Nephron (organoid): Measurements from ENCODE around the gene TSC2.
"Not testable (repeated sequence)": the region's sequence is repeated elsewhere in the genome, so short reads cannot be mapped to it uniquely, and the experiment has no call there.

Experiments used
- H3K27ac Mint-ChIP-seq, 3 experiments: 2 replicates each; pipeline ENCODE4 v1.8.0; 2020; ENCODE audit warnings: mixed read lengths in 3 of 3, mild to moderate bottlenecking in 2 of 3, moderate library complexity in 1 of 3
- H3K27me3 Mint-ChIP-seq: 2 replicates; pipeline ENCODE4 v1.8.0; 2021; ENCODE audit warnings: low read depth, mild to moderate bottlenecking, moderate library complexity, mixed read lengths
- H3K36me3 Mint-ChIP-seq: 2 replicates; pipeline ENCODE4 v1.8.0; 2020; ENCODE audit warnings: low read depth, mixed read lengths
- H3K4me1 Mint-ChIP-seq: 2 replicates; pipeline ENCODE4 v1.8.0; 2020; ENCODE audit warnings: mixed read lengths
- H3K4me3 Mint-ChIP-seq, 3 experiments: 2 replicates each; pipeline ENCODE4 v1.8.0; 2020; ENCODE audit warnings: mild to moderate bottlenecking in 3 of 3, mixed read lengths in 3 of 3, moderate library complexity in 2 of 3
- H3K9me3 Mint-ChIP-seq: 2 replicates; pipeline ENCODE4 v1.8.0; 2020; ENCODE audit warnings: mixed read lengths
- TF ChIP-seq, protein P1 (sequence below), 3 experiments: fragments of 200-600 bp; sonication (generic); IDR thresholded peaks; one replicate each; pipeline ENCODE4 v1.5.0; 2021; ENCODE audit warnings: antibody characterized with exemption in 3 of 3; ENCODE audit not compliant: unreplicated experiment in 3 of 3

TSC2 gene

DNA sequence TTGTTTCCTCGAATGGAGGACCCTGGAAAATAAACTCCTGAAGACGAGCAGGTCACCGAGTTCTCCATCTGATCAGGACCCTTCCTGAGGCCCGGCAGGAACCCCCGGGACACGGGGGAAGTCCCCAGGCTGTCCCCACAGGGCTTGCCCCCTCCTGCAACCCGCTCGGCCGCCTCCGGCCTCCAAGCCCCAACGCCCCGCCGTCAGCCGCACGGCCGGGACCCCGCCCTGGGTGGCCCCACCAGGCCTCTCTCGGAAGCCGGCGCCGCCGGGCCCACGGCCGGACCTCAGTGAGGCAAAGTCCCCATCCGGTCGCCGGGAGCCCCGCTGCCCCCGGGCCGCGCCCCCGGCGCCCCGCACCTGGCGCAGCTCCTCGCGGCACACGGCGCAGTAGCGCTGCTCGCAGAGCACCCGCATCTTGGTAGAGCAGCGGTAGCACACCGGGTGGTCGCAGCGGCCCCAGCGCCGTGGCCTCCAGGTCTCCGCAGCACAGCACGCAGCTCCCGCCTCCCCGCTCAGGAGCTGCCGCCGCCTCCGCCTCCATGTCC is 38.5 kb upstream of the TSC2 start:
- Mint-ChIP-seq H3K9me3 (no peaks in the 10 kb centered on the region), H3K4me1 (peaks cover 35% of the 10 kb centered on the region), H3K27me3 (peaks cover 4% of the 10 kb centered on the region), H3K36me3 (no peaks in the 10 kb centered on the region), H3K27ac (peak overlapping the region in 1 of 3 experiments; percentile 62), H3K4me3 (peak overlapping the region; percentile 84 to 90 (median 86))
- TF ChIP-seq, protein P1, sequence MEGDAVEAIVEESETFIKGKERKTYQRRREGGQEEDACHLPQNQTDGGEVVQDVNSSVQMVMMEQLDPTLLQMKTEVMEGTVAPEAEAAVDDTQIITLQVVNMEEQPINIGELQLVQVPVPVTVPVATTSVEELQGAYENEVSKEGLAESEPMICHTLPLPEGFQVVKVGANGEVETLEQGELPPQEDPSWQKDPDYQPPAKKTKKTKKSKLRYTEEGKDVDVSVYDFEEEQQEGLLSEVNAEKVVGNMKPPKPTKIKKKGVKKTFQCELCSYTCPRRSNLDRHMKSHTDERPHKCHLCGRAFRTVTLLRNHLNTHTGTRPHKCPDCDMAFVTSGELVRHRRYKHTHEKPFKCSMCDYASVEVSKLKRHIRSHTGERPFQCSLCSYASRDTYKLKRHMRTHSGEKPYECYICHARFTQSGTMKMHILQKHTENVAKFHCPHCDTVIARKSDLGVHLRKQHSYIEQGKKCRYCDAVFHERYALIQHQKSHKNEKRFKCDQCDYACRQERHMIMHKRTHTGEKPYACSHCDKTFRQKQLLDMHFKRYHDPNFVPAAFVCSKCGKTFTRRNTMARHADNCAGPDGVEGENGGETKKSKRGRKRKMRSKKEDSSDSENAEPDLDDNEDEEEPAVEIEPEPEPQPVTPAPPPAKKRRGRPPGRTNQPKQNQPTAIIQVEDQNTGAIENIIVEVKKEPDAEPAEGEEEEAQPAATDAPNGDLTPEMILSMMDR (IDR thresholded peaks at IDR 0.05; ENCODE audit: unreplicated experiment in 3 of 3) = no peak

DNA sequence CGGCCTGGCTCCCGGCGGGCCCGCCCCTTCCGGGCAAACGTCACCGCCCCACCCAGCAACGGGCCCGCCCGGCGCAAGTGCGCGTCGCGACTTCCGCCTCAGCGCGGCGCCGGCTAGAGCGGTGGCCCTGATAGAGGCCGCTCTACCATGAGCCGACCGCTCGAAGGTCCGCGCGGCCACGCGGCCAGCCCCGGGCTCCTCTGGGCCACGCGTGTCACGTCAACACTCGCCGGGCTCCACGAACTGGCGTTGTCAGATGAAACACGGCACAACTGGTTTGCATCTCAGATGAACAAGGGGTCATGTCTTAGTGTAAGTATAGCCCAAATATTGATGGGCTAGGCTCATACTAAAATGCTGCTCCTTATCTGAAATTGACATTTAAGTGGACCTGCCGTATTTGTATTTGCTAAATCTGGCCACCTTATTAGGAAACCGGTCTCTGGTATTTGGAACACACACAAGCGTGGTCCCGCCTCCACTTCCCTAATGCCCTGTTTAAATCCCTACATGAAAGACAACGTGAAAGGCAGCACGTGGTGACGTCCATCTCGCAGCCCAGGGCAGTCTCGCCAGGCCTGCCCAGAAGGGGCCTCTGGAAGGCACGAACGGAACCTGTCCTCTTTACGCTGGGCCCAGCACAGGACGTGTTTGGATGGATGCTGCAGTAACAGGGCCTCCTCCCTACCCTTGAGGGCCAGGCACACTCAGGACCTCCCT is 37.8 kb upstream of the TSC2 start, which contains the start of gene ZNF598:
ZNF598 (minus strand) TSS at position 31 of the 720 bp plus-strand sequence.
- Mint-ChIP-seq H3K27ac (peak within 1 kb of the TSS; percentile 95 to 98 (median 98)), H3K9me3 (no peaks in the 10 kb centered on the region), H3K27me3 (peaks cover 4% of the 10 kb centered on the region), H3K4me1 (peaks cover 30% of the 10 kb centered on the region), H3K36me3 (no peaks in the 10 kb centered on the region), H3K4me3 (peak within 1 kb of the TSS; percentile 90 to 95 (median 92))
- TF ChIP-seq, protein P1 (IDR thresholded peaks at IDR 0.05; ENCODE audit: unreplicated experiment in 3 of 3) = no peak

DNA sequence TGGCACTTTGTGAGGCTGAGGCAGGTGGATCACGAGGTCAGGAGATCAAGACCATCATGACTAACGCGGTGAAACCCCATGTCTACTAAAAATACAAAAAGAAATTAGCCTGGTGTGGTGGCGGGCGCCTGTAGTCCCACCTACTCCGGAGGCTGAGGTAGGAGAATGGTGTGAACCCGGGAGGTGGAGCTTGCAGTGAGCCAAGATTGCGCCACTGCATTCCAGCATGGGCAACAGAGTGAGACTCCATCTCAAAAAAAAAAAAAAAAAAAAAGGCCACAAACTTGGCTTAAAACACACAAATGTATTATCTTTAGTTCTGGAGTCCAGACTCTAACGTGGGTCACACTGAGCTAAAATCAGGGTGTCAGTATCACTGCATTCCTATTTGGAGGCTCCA is 36.1 kb upstream of the TSC2 start:
- not testable (repeated sequence) for H3K36me3 Mint-ChIP-seq, H3K9me3 Mint-ChIP-seq, H3K27ac Mint-ChIP-seq, H3K27me3 Mint-ChIP-seq
- H3K4me1 Mint-ChIP-seq = peaks cover 23% of the 10 kb centered on the region
- H3K4me3 Mint-ChIP-seq = peak overlapping the region in 2 of 3 experiments; percentile 8 to 29

DNA sequence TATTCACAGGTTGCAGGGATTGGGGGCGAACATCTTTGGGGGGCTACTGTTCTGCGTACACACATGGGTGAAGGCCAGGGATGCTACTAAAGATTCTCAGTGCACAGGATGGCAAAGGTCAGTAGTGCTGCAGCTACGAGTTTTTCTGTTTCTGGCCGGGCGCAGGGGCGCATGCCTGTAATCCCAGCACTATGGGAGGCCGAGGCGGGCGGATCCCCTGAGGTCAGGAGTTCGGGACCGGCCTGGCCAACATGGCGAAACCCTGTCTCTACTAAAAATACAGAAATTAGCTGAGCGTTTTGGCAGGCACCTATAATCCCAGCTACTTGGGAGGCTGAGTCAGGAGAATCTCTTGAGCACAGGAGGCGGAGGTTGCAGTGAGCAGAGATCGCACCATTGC is 34.3 kb upstream of the TSC2 start:
- Mint-ChIP-seq H3K27ac (peak overlapping the region in 1 of 3 experiments; percentile 18), H3K27me3 (peaks cover 4% of the 10 kb centered on the region), H3K9me3 (no peaks in the 10 kb centered on the region), H3K36me3 (no peaks in the 10 kb centered on the region), H3K4me3 (peak overlapping the region in 1 of 3 experiments; percentile 29), H3K4me1 (peaks cover 12% of the 10 kb centered on the region)
- TF ChIP-seq, protein P1 (IDR thresholded peaks at IDR 0.05; ENCODE audit: unreplicated experiment in 3 of 3) = no peak

DNA sequence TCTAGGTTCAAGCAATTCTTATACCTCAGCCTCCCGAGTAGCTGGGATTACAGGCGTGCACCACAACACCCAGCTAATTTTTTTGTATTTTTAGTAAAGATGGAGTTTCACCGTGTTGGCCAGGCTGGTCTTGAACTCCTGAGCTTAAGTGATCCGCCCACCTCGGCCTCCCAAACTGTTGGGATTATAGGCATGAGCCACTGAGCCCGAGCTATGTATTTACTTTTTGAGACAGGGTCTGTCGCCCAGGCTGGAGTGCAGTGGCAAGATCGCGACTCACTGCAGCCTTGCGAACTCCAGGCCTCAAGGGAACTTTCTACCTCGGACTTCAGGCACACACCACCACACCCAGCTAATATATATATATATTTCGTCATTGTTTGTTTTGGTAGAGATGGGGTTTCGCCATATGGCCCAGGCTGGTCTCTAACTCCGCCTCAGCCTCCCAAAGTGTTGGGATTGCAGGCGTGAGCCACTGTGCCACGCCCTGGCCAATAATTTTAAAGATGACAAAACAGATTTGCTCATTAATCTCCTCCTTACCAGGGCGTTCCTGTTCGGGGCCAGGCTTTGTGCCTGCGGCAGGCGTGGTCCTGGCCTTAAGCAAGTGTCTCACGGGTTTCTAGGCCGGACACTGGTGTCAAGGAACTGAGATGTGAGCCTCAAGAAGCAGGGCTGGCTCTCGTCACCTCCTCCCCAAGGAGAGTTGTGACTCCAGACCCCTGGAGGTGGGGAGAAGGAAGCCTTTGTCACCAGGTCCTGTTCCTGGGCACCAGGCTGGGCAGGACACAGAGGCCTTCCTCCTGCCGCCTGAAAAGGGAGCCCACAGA is 32.5 kb upstream of the TSC2 start:
- Mint-ChIP-seq H3K36me3 (no peaks in the 10 kb centered on the region), H3K9me3 (no peaks in the 10 kb centered on the region), H3K4me1 (peaks cover 2% of the 10 kb centered on the region), H3K4me3 (no peak overlapping the region), H3K27ac (no peak overlapping the region), H3K27me3 (peaks cover 13% of the 10 kb centered on the region)
- TF ChIP-seq, protein P1 (IDR thresholded peaks at IDR 0.05; ENCODE audit: unreplicated experiment in 3 of 3) = no peak

DNA sequence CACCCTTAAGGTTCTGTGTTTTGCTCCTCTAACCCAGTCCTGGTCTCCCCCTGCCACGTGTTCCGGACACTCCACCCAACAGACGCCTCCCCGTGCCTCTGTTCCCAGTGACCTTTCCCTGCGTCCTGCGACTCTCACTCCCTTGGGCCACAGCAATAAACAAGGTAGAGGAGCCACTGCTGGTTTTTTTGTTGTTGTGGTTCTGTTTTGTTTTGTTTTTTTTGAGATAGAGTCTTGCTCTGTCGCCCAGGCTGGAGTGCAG is 31.9 kb upstream of the TSC2 start:
- H3K9me3 Mint-ChIP-seq = no peaks in the 10 kb centered on the region
- H3K4me1 Mint-ChIP-seq = no peaks in the 10 kb centered on the region
- no peak overlapping the region for H3K4me3 Mint-ChIP-seq
- TF ChIP-seq, protein P1 (IDR thresholded peaks at IDR 0.05; ENCODE audit: unreplicated experiment in 3 of 3) = no peak
- no peaks in the 10 kb centered on the region for H3K36me3 Mint-ChIP-seq
- no peak overlapping the region for H3K27ac Mint-ChIP-seq
- peaks cover 18% of the 10 kb centered on the region for H3K27me3 Mint-ChIP-seq
